GM12878 (cell line): ENCODE data around the gene CFB.

Experiments used
- CHD2 ChIP-seq: IDR thresholded peaks from 2 replicates; pipeline ENCODE4 v1.6.1; 2011; ENCODE audit warnings: low read depth, low read length, improper control_type of control experiment, borderline replicate concordance
- ESRRA ChIP-seq: IDR thresholded peaks from 2 replicates; pipeline ENCODE4 v1.6.1; 2012; ENCODE audit warnings: mild to moderate bottlenecking, low read length, improper control_type of control experiment
- EZH2 ChIP-seq: IDR thresholded peaks from 2 replicates; pipeline ENCODE4 v1.6.1; 2012; ENCODE audit warnings: low read depth, mild to moderate bottlenecking, control low read depth, inconsistent platforms, low read length, borderline replicate concordance; ENCODE audit not compliant: control insufficient read depth
- NRF1 ChIP-seq: conservative IDR thresholded peaks from 2 replicates; pipeline ENCODE4 v1.6.1; 2011; ENCODE audit warnings: mild to moderate bottlenecking, low read depth, low read length, improper control_type of control experiment
- POLR2A ChIP-seq: IDR thresholded peaks from 2 replicates; pipeline ENCODE4 v1.6.1; 2011; ENCODE audit warnings: low read depth, mild to moderate bottlenecking, low read length
- TAF1 ChIP-seq: IDR thresholded peaks from 2 replicates; pipeline ENCODE4 v1.6.1; 2011; ENCODE audit warnings: mild to moderate bottlenecking, low read depth, low read length, borderline replicate concordance
- TF ChIP-seq, protein P1 (sequence below), 3 experiments: IDR thresholded peaks in 2 of 3; conservative IDR thresholded peaks in 1 of 3; 2 replicates each; pipeline ENCODE4 v1.5.1; 2011; ENCODE audit warnings: low read depth in 3 of 3, low read length in 3 of 3, mild to moderate bottlenecking in 3 of 3, control low read depth in 2 of 3, moderate library complexity in 2 of 3, inconsistent platforms in 1 of 3, mixed read lengths in 1 of 3; ENCODE audit not compliant: control insufficient read depth in 2 of 3, insufficient read depth in 1 of 3; ENCODE audit errors: extremely low read depth in 1 of 3
- TF ChIP-seq, protein P2 (sequence below): fragments of 450-650 bp; IDR thresholded peaks from 2 replicates; pipeline ENCODE4 v1.6.1; 2018; ENCODE audit warnings: mild to moderate bottlenecking, low read depth, moderate library complexity; ENCODE audit not compliant: partially characterized antibody

DNA sequence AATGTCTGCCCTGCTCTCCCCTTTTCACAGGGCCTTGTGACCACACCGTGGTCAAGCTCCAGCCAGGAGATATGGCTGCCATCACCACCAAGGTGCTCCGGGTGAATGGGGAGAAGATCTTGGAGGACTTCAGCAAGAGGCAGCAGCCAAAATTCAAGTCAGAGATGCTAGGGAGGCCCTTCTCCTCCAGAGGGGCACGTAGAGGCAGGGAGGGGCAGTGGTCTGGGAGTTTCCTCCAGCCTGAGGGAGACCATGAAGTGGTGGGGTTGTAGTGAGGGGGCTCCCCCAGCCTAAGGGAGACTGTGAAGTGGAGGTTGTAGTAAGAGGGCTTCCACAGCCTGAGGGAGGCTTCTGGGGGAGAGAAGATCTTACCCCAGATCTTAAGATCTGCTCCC lies 22.0 kb downstream of the CFB start:
- TF ChIP-seq NRF1 (no peak), ESRRA (no peak), CHD2 (no peak), POLR2A (no peak), TAF1 (no peak), EZH2 (no peak)
- TF ChIP-seq, protein P1, sequence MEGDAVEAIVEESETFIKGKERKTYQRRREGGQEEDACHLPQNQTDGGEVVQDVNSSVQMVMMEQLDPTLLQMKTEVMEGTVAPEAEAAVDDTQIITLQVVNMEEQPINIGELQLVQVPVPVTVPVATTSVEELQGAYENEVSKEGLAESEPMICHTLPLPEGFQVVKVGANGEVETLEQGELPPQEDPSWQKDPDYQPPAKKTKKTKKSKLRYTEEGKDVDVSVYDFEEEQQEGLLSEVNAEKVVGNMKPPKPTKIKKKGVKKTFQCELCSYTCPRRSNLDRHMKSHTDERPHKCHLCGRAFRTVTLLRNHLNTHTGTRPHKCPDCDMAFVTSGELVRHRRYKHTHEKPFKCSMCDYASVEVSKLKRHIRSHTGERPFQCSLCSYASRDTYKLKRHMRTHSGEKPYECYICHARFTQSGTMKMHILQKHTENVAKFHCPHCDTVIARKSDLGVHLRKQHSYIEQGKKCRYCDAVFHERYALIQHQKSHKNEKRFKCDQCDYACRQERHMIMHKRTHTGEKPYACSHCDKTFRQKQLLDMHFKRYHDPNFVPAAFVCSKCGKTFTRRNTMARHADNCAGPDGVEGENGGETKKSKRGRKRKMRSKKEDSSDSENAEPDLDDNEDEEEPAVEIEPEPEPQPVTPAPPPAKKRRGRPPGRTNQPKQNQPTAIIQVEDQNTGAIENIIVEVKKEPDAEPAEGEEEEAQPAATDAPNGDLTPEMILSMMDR (IDR thresholded peaks at IDR 0.05 in 2 of 3, conservative IDR thresholded peaks at IDR 0.05 in 1 of 3; ENCODE audit: control insufficient read depth in 2 of 3, extremely low read depth in 1 of 3, insufficient read depth in 1 of 3, low read depth in 3 of 3, low read length in 3 of 3): no peak
- TF ChIP-seq, protein P2, sequence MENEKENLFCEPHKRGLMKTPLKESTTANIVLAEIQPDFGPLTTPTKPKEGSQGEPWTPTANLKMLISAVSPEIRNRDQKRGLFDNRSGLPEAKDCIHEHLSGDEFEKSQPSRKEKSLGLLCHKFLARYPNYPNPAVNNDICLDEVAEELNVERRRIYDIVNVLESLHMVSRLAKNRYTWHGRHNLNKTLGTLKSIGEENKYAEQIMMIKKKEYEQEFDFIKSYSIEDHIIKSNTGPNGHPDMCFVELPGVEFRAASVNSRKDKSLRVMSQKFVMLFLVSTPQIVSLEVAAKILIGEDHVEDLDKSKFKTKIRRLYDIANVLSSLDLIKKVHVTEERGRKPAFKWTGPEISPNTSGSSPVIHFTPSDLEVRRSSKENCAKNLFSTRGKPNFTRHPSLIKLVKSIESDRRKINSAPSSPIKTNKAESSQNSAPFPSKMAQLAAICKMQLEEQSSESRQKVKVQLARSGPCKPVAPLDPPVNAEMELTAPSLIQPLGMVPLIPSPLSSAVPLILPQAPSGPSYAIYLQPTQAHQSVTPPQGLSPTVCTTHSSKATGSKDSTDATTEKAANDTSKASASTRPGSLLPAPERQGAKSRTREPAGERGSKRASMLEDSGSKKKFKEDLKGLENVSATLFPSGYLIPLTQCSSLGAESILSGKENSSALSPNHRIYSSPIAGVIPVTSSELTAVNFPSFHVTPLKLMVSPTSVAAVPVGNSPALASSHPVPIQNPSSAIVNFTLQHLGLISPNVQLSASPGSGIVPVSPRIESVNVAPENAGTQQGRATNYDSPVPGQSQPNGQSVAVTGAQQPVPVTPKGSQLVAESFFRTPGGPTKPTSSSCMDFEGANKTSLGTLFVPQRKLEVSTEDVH: no peak
